CD14-positive monocyte (primary cell): ENCODE results near the gene MTMR12. TPM values are rescaled to one million over a fixed set of nuclear protein-coding genes. Genes with fewer than 3 reads are reported as not detected.

Experiments used
- DNase-seq, 3 donors: peaks; one replicate each; pipeline ENCODE4 v3.0.0-alpha.2; 2011 to 2022
- H2AFZ ChIP-seq: 2 replicates; pipeline ENCODE4 v1.6.0; 2012; ENCODE audit warnings: mild to moderate bottlenecking, low read depth, low read length, inconsistent platforms; ENCODE audit not compliant: insufficient read depth, poor library complexity, severe bottlenecking
- H3K27ac ChIP-seq, 2 donors: 1 replicate in 1 of 2; 2 replicates in 1 of 2; pipeline ENCODE4 v1.5.1; 2012 to 2013; ENCODE audit warnings: low read length in 2 of 2, control low read depth in 1 of 2, inconsistent platforms in 1 of 2, low read depth in 1 of 2, mild to moderate bottlenecking in 1 of 2
- H3K27me3 ChIP-seq, 2 donors: one replicate each; pipeline versions ENCODE4 v1.6.0 to v1.6.1; 2011 to 2013; ENCODE audit warnings: low read length in 2 of 2; ENCODE audit not compliant: control insufficient read depth in 2 of 2, insufficient read depth in 2 of 2
- H3K36me3 ChIP-seq, 2 donors: replicated peaks in 1 of 2; 1 replicate in 1 of 2; 2 replicates in 1 of 2; pipeline versions ENCODE4 v1.5.1 to v1.6.1; 2012 to 2013; ENCODE audit warnings: low read length in 2 of 2, control low read depth in 1 of 2, inconsistent platforms in 1 of 2, mild to moderate bottlenecking in 1 of 2; ENCODE audit not compliant: insufficient read depth in 2 of 2, control insufficient read depth in 1 of 2
- H3K4me1 ChIP-seq, 2 donors: 1 replicate in 1 of 2; 2 replicates in 1 of 2; pipeline versions ENCODE4 v1.5.1 to v1.6.1; 2012 to 2013; ENCODE audit warnings: low read length in 2 of 2, control low read depth in 1 of 2, inconsistent platforms in 1 of 2, mild to moderate bottlenecking in 1 of 2, moderate library complexity in 1 of 2; ENCODE audit not compliant: insufficient read depth in 2 of 2, control insufficient read depth in 1 of 2
- H3K4me2 ChIP-seq: replicated peaks from 2 replicates; pipeline ENCODE3; 2012; ENCODE audit warnings: low read length, moderate library complexity, mild to moderate bottlenecking; ENCODE audit not compliant: poor library complexity, severe bottlenecking; ENCODE audit errors: extremely low read depth
- H3K4me3 ChIP-seq, 3 experiments: fragments of 200-600 bp in 1 of 3; sonication (generic) in 1 of 3; replicated peaks in 1 of 3; 1 replicate in 2 of 3; 2 replicates in 1 of 3; pipeline ENCODE4 v1.5.1; 2011 to 2013; ENCODE audit warnings: low read length in 3 of 3, mild to moderate bottlenecking in 3 of 3, control low read depth in 2 of 3, low read depth in 2 of 3, inconsistent platforms in 1 of 3, moderate library complexity in 1 of 3
- H3K79me2 ChIP-seq: 2 replicates; pipeline ENCODE4 v1.6.0; 2012; ENCODE audit warnings: mild to moderate bottlenecking, control low read depth, inconsistent platforms, low read length, moderate library complexity; ENCODE audit not compliant: insufficient read depth
- H3K9ac ChIP-seq: 2 replicates; pipeline ENCODE4 v1.6.0; 2017; ENCODE audit warnings: low read length, mild to moderate bottlenecking; ENCODE audit not compliant: insufficient read depth, poor library complexity, severe bottlenecking
- H3K9me3 ChIP-seq, 2 donors: replicated peaks in 1 of 2; 1 replicate in 1 of 2; 2 replicates in 1 of 2; pipeline versions ENCODE4 v1.5.1 to v1.6.1; 2012 to 2013; ENCODE audit warnings: low read length in 2 of 2, control low read depth in 1 of 2; ENCODE audit not compliant: control insufficient read depth in 1 of 2, insufficient read depth in 1 of 2
- H4K20me1 ChIP-seq: 2 replicates; pipeline ENCODE4 v1.6.0; 2012; ENCODE audit warnings: mild to moderate bottlenecking, low read length, control low read depth, moderate library complexity; ENCODE audit not compliant: insufficient read depth
- H3K27ac Mint-ChIP-seq, 7 donors: one replicate each; pipeline ENCODE4 v1.8.0; 2020; ENCODE audit warnings: mild to moderate bottlenecking in 7 of 7, mixed read lengths in 7 of 7, moderate library complexity in 6 of 7, inconsistent platforms in 2 of 7
- H3K27me3 Mint-ChIP-seq, 3 donors: one replicate each; pipeline ENCODE4 v1.8.0; 2021 to 2022; ENCODE audit warnings: low read depth in 3 of 3, mild to moderate bottlenecking in 3 of 3, mixed read lengths in 3 of 3, moderate library complexity in 3 of 3, inconsistent platforms in 1 of 3
- H3K36me3 Mint-ChIP-seq, 2 donors: one replicate each; pipeline ENCODE4 v1.8.0; 2020; ENCODE audit warnings: mixed read lengths in 2 of 2, inconsistent platforms in 1 of 2, mild to moderate bottlenecking in 1 of 2
- H3K4me1 Mint-ChIP-seq: one replicate; pipeline ENCODE4 v1.8.0; 2020; ENCODE audit warnings: mild to moderate bottlenecking, mixed read lengths
- H3K4me3 Mint-ChIP-seq, 2 donors: one replicate each; pipeline ENCODE4 v1.8.0; 2020; ENCODE audit warnings: mild to moderate bottlenecking in 2 of 2, mixed read lengths in 2 of 2, moderate library complexity in 1 of 2
- H3K9me3 Mint-ChIP-seq, 7 donors: one replicate each; pipeline ENCODE4 v1.8.0; 2020 to 2022; ENCODE audit warnings: mixed read lengths in 7 of 7, mild to moderate bottlenecking in 6 of 7, moderate library complexity in 6 of 7, inconsistent platforms in 2 of 7
- WGBS: methylation state at CpG from one replicate; pipeline ENCODE4 v1.1.5; 2013; ENCODE audit warnings: missing lambda C conversion rate; ENCODE audit not compliant: insufficient coverage; 5-methylcytosine and 5-hydroxymethylcytosine counted together
- intact Hi-C, 2 donors: fragments of 100-400 bp; cut with micrococcal nuclease; formaldehyde crosslinking; loops; one replicate each; pipeline versions ENCODE4 v1.15.0 to v1.15.1; 2023
- polyA plus RNA-seq, 3 donors: library from polyadenylated mRNA; depleted of rRNA in 1 of 3; unstranded in 2 of 3; stranded (reverse) in 1 of 3; fragments of 300-500 nt in 2 of 3; fragments of >200 nt in 1 of 3; fragmentation: Illumina TruSeq in 2 of 3; gene quantifications; 1 replicate in 2 of 3; 2 replicates in 1 of 3; pipeline ENCODE4 v1.2.3, GENCODE V29; 2012 to 2021
- TF ChIP-seq, protein P1 (sequence below): fragments of 200-600 bp; IDR thresholded peaks from one replicate; pipeline ENCODE4 v1.8.0; 2022; ENCODE audit warnings: antibody characterized with exemption, mild to moderate bottlenecking

The MTMR12 gene
- polyA plus RNA-seq, 3 donors, result 10.3 to 19.0 (median 17.3) TPM

DNA sequence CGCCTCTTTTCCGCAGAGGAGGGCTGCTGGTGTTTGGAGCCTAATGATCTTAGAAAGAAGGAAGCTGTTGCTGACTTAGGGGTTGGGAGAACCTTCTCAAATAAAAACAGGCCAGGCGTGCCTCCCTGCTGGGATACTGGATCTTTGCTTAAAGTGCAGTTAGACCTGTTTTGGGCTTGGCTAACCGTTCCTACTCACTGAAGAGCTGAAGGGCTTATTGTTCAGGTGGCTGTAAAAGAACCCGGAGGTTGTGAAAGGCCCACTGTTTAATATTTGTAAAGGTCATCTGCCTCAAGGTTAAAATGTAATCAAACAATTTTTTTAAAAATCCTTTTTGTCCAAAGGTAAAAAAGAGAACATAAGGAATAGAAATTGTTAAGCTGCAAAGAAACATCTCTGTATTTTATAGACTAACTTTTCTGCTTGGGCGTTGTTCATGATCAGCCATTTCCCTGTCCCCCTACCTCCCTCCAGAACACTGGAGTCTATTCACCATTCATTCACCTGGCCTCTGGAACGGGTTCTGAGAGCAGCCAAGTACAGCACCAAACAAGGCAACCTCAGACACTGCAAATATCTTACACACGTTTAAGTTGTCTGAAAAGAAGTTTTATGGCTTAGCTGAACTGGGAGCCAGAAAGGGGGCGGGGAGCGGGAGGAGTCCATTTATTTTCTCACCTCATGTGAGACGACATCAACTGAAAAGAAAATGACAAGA is 18.6 kb upstream of the MTMR12 start:
- H3K9me3 Mint-ChIP-seq, result peaks cover 0 to 8% (median 3%) of the 10 kb centered on the region in 7 donors
- no peaks in the 10 kb centered on the region for H3K36me3 Mint-ChIP-seq
- no peak overlapping the region for H3K9ac ChIP-seq
- H3K27ac Mint-ChIP-seq, result peak overlapping the region in 1 of 7 donors; percentile 21
- H4K20me1 ChIP-seq, result no peaks in the 10 kb centered on the region
- H3K9me3 ChIP-seq, result no peaks in the 10 kb centered on the region
- H3K27me3 ChIP-seq, result no peaks in the 10 kb centered on the region
- no peaks in the 10 kb centered on the region for H3K4me1 ChIP-seq
- TF ChIP-seq, protein P1, sequence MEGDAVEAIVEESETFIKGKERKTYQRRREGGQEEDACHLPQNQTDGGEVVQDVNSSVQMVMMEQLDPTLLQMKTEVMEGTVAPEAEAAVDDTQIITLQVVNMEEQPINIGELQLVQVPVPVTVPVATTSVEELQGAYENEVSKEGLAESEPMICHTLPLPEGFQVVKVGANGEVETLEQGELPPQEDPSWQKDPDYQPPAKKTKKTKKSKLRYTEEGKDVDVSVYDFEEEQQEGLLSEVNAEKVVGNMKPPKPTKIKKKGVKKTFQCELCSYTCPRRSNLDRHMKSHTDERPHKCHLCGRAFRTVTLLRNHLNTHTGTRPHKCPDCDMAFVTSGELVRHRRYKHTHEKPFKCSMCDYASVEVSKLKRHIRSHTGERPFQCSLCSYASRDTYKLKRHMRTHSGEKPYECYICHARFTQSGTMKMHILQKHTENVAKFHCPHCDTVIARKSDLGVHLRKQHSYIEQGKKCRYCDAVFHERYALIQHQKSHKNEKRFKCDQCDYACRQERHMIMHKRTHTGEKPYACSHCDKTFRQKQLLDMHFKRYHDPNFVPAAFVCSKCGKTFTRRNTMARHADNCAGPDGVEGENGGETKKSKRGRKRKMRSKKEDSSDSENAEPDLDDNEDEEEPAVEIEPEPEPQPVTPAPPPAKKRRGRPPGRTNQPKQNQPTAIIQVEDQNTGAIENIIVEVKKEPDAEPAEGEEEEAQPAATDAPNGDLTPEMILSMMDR, result no peak
- H3K36me3 ChIP-seq, result no peaks in the 10 kb centered on the region
- H3K4me3 Mint-ChIP-seq, result no peak overlapping the region
- no peak for DNase-seq
- WGBS, result 74% methylated on average over 5 of the region's 11 CpGs
- H3K79me2 ChIP-seq, result no peaks in the 10 kb centered on the region
- H3K27ac ChIP-seq, result no peak overlapping the region
- intact Hi-C loops, result no loop called here
- no peak overlapping the region for H3K4me3 ChIP-seq
- H3K4me2 ChIP-seq, result no peak overlapping the region
- peaks cover 1 to 4% (median 1%) of the 10 kb centered on the region in 3 donors for H3K27me3 Mint-ChIP-seq
- no peaks in the 10 kb centered on the region for H3K4me1 Mint-ChIP-seq
- H2AFZ ChIP-seq, result no peak overlapping the region

DNA sequence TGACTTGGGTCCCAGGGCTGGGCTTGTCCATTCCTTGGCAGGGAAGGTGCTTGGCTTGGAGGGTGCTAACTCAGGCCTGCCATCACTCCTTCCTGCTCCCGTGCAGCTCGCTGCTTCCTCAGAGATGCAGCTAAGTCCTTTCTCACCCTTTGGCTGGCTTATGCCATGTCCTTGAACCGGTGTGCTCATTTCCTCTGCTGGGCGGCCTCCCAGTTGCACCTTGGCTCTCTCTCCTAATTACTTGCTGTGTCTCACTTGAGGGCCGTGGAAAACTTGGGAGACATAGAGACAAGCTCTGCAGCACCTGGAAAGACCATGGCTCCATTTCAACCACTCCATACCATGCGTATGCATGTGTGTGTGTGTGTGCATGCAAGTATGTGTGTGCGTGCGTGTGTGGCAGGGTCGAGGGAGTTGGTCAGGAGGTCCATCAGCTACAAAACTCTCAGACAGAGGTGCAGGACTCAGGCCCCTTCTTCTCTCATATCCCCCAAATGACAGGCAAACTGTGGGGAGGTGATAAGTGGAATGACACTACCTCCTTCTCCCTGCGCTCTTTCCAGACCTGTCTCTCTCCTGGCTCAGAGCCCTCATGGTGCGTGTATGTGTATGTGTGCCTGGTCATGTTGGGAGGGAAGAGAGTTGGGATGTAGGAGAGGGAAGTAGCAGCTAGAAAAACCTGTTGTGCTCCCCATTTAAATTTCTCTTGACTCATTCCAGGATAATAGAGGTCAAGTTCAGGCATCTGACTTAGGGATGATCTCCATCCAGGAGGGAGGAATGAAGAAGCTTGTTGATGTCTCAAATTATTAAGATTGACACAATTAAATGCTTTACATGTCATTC is 17.6 kb upstream of the MTMR12 start:
- Mint-ChIP-seq H3K27me3 (peaks cover 1 to 2% (median 1%) of the 10 kb centered on the region in 3 donors), H3K4me1 (no peaks in the 10 kb centered on the region), H3K4me3 (no peak overlapping the region), H3K9me3 (peaks cover 0 to 3% (median 0%) of the 10 kb centered on the region in 7 donors), H3K36me3 (no peaks in the 10 kb centered on the region), H3K27ac (peak overlapping the region in 2 of 7 donors; percentile 31 to 75)
- WGBS, result 88% methylated on average over 2 of the region's 11 CpGs
- Histone ChIP-seq H2AFZ (no peak overlapping the region), H3K27me3 (no peaks in the 10 kb centered on the region), H3K4me2 (no peak overlapping the region), H3K4me3 (no peak overlapping the region), H3K36me3 (no peaks in the 10 kb centered on the region), H3K9ac (no peak overlapping the region), H3K27ac (no peak overlapping the region), H3K4me1 (no peaks in the 10 kb centered on the region), H3K9me3 (no peaks in the 10 kb centered on the region), H4K20me1 (no peaks in the 10 kb centered on the region), H3K79me2 (no peaks in the 10 kb centered on the region)
- TF ChIP-seq, protein P1, result no peak
- no peak for DNase-seq
- intact Hi-C loops, result no loop called here
